Endothelial cell of umbilical vein (primary cell): Measurements from ENCODE around the gene CEP57L1. TPM values are rescaled to one million over a fixed set of nuclear protein-coding genes. Genes with fewer than 3 reads are reported as not detected.

Experiments
- BruUV-seq: library from RNA; stranded (reverse); fragments of 400-500 nt; replicated peaks from 2 replicates; lab custom pipeline; 2021; lab: Mats Ljungman, UMichigan
- CTCF ChIA-PET: fragments of 300-600, 350-600 bp; sonication (Branson Sonifier 250); formaldehyde crosslinking; loops from one replicate; lab custom pipeline; 2021; ENCODE audit warnings: antibody characterized with exemption, inconsistent platforms; lab: Charles Lee
- POLR2A ChIA-PET: fragments of 300-600, 350-600 bp; sonication (Branson Sonifier 250); formaldehyde crosslinking; loops from one replicate; lab custom pipeline; 2021; ENCODE audit warnings: antibody characterized with exemption, inconsistent platforms; lab: Charles Lee
- DNase-seq: peaks from one replicate; pipeline ENCODE4 v3.0.0-alpha.2; 2011; ENCODE audit warnings: low read depth, low spot score
- FAIRE-seq: peaks from 2 replicates; lab custom pipeline; 2011; peaks lifted over from hg19 to GRCh38; lab: Jason Lieb, UNC
- H2AFZ ChIP-seq: 2 replicates; pipeline ENCODE4 v1.6.0; 2012; ENCODE audit warnings: low read depth, low read length, control low read depth, inconsistent platforms
- H3K27ac ChIP-seq: 2 replicates; pipeline ENCODE4 v1.5.1; 2011; ENCODE audit warnings: low read depth, mild to moderate bottlenecking, control low read depth, low read length, moderate library complexity; ENCODE audit not compliant: insufficient read depth
- H3K27me3 ChIP-seq, 2 experiments: 2 replicates each; pipeline versions ENCODE4 v1.6.0 to v1.6.1; 2011; ENCODE audit warnings: low read length in 2 of 2, mixed read lengths in 1 of 2; ENCODE audit not compliant: control insufficient read depth in 2 of 2, insufficient read depth in 2 of 2
- H3K36me3 ChIP-seq, 2 experiments: 2 replicates in 1 of 2; 3 replicates in 1 of 2; pipeline ENCODE4 v1.5.1; 2011; ENCODE audit warnings: low read length in 2 of 2, mild to moderate bottlenecking in 1 of 2, moderate library complexity in 1 of 2; ENCODE audit not compliant: control insufficient read depth in 2 of 2, insufficient read depth in 2 of 2; ENCODE audit errors: extremely low read depth in 1 of 2
- H3K4me1 ChIP-seq: 3 replicates; pipeline ENCODE4 v1.5.1; 2011; ENCODE audit warnings: mild to moderate bottlenecking, low read length; ENCODE audit not compliant: control insufficient read depth, insufficient read depth; ENCODE audit errors: extremely low read depth
- H3K4me2 ChIP-seq: 2 replicates; pipeline ENCODE4 v1.6.1; 2011; ENCODE audit warnings: low read length, control low read depth, mixed read lengths; ENCODE audit not compliant: insufficient read depth
- H3K4me3 ChIP-seq, 3 experiments: fragments of 200-600 bp in 1 of 3; sonication (generic), shearing (Covaris generic) in 1 of 3; replicated peaks in 1 of 3; 2 replicates each; pipeline ENCODE4 v1.5.1; 2011 to 2016; ENCODE audit warnings: control low read depth in 3 of 3, low read length in 3 of 3, mild to moderate bottlenecking in 2 of 3, inconsistent platforms in 1 of 3, low read depth in 1 of 3, moderate library complexity in 1 of 3; ENCODE audit not compliant: insufficient read depth in 1 of 3
- H3K79me2 ChIP-seq: 2 replicates; pipeline ENCODE4 v1.6.0; 2012; ENCODE audit warnings: low read length, inconsistent platforms; ENCODE audit not compliant: control insufficient read depth, insufficient read depth
- H3K9ac ChIP-seq: replicated peaks from 2 replicates; pipeline ENCODE3; 2011; ENCODE audit warnings: low read length, control low read depth; ENCODE audit not compliant: insufficient read depth; ENCODE audit errors: extremely low read depth
- H3K9me1 ChIP-seq: replicated peaks from 3 replicates; pipeline ENCODE4 v1.6.0; 2011; ENCODE audit warnings: mild to moderate bottlenecking, low read length; ENCODE audit not compliant: control insufficient read depth, insufficient read depth; ENCODE audit errors: extremely low read depth
- H3K9me3 ChIP-seq: replicated peaks from 2 replicates; pipeline ENCODE4 v1.5.1; 2012; ENCODE audit warnings: low read length, inconsistent platforms; ENCODE audit not compliant: control insufficient read depth, insufficient read depth
- H4K20me1 ChIP-seq: replicated peaks from 2 replicates; pipeline ENCODE3; 2011; ENCODE audit warnings: mild to moderate bottlenecking, low read length; ENCODE audit not compliant: control insufficient read depth, insufficient read depth; ENCODE audit errors: extremely low read depth
- EZH2 ChIP-seq: IDR thresholded peaks from 2 replicates; pipeline ENCODE4 v1.6.1; 2012; ENCODE audit warnings: borderline replicate concordance, low read depth, mild to moderate bottlenecking, moderate library complexity, low read length, inconsistent platforms; ENCODE audit not compliant: severe bottlenecking
- FOS ChIP-seq: IDR thresholded peaks from 2 replicates; pipeline ENCODE4 v1.6.1; 2011; ENCODE audit warnings: mild to moderate bottlenecking, low read length, moderate library complexity, borderline replicate concordance; ENCODE audit not compliant: insufficient read depth
- GATA2 ChIP-seq: IDR thresholded peaks from 2 replicates; pipeline ENCODE4 v1.7.0; 2011; ENCODE audit warnings: low read depth, mild to moderate bottlenecking, moderate library complexity, mixed read lengths, low read length; ENCODE audit not compliant: insufficient read length, insufficient read depth
- JUN ChIP-seq: IDR thresholded peaks from 2 replicates; pipeline ENCODE4 v1.6.1; 2011; ENCODE audit warnings: borderline replicate concordance, low read depth; ENCODE audit not compliant: insufficient read length, insufficient read depth
- MYC ChIP-seq: IDR thresholded peaks from one replicate; pipeline ENCODE4 v1.6.1; 2011; ENCODE audit warnings: mild to moderate bottlenecking, low read depth, low read length
- POLR2A ChIP-seq: IDR thresholded peaks from 2 replicates; pipeline ENCODE4 v1.6.1; 2012; ENCODE audit warnings: low read depth, mild to moderate bottlenecking, control low read depth, low read length
- POLR2AphosphoS5 ChIP-seq: IDR thresholded peaks from 2 replicates; pipeline ENCODE4 v1.6.1; 2012; ENCODE audit warnings: low read depth, mild to moderate bottlenecking, control low read depth, low read length, moderate library complexity; ENCODE audit not compliant: insufficient read depth
- dilution Hi-C: fragments of 300-500 bp; cut with MboI; formaldehyde crosslinking; loops from one replicate; pipeline ENCODE4 v1.15.0; 2019; ENCODE audit warnings: low sequenced_read_pairs; ENCODE audit not compliant: extremely low pct_ligation_motif_present
- intact Hi-C: fragments of 100-400 bp; cut with micrococcal nuclease; formaldehyde crosslinking; loops from one replicate; pipeline ENCODE4 v1.10.0; 2022
- polyA plus RNA-seq, 4 experiments: library from polyadenylated mRNA; depleted of rRNA in 3 of 4; stranded (reverse) in 3 of 4; unstranded in 1 of 4; fragments of >200 nt; gene quantifications; 2 replicates each; pipeline versions ENCODE4 v1.2.1 to v1.2.3, GENCODE V29; 2011 to 2012; ENCODE audit warnings: missing spikeins in 1 of 4
- total RNA-seq: library from RNA; stranded (reverse); gene quantifications from 2 replicates; pipeline ENCODE4 v1.2.3, GENCODE V29; 2021
- TF ChIP-seq, protein P1 (sequence below): IDR thresholded peaks from 2 replicates; pipeline ENCODE4 v1.6.1; 2011; ENCODE audit not compliant: insufficient read depth, insufficient read length
- TF ChIP-seq, protein P2 (sequence below), 2 donors: IDR thresholded peaks; 1 replicate in 1 of 2; 2 replicates in 1 of 2; pipeline ENCODE4 v1.5.1; 2011; ENCODE audit warnings: low read length in 2 of 2, mild to moderate bottlenecking in 2 of 2, moderate library complexity in 2 of 2, control low read depth in 1 of 2, inconsistent platforms in 1 of 2, low read depth in 1 of 2; ENCODE audit not compliant: insufficient read depth in 1 of 2; ENCODE audit errors: extremely low read depth in 1 of 2

Gene CEP57L1
- total and polyA plus RNA-seq, 2 donors (not counting 3 experiments of a cell fraction or from before 2014, with no cell fraction given): 7.8 to 20.9 TPM

DNA sequence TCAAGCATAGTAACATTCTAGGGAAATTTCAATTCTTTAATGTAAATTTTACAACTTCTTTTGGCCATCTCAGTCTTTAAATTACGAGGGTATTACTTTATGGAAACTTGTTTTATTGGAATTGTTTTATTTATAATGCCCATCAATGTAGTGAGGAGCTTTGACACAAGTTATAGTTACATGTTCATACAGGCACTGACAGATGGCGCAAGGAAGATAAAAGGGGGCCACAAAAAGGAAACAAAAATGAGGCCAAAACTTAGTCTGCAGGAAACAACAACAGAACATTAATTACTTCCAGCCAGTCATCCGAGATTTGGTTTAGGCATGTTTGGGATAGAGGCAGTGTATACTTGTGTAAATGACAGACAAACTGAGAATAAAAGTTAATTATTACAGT, 18.9 kb upstream of the CEP57L1 start:
- intact Hi-C loops: no loop called here
- no peak overlapping the region for H3K4me3 ChIP-seq
- DNase-seq: peak; percentile 28
- peaks cover 5% of the 10 kb centered on the region for H3K4me1 ChIP-seq
- ChIA-PET POLR2A (no interaction called here), CTCF (interaction anchor here (1.3 to 7.7 kb wide), 3 partner anchors 182 to 533 kb away, joined by 6 to 159 read pairs (median 52); no protein-coding TSS in a partner anchor)
- no peak overlapping the region for H2AFZ ChIP-seq
- H3K9ac ChIP-seq: no peak overlapping the region
- no peaks in the 10 kb centered on the region for H4K20me1 ChIP-seq
- no peaks in the 10 kb centered on the region for H3K9me1 ChIP-seq
- H3K9me3 ChIP-seq: no peaks in the 10 kb centered on the region
- no peaks in the 10 kb centered on the region for H3K79me2 ChIP-seq
- no TSS peak for BruUV-seq
- no peak for FAIRE-seq
- H3K36me3 ChIP-seq: no peaks in the 10 kb centered on the region
- dilution Hi-C loops: no loop called here
- H3K4me2 ChIP-seq: no peak overlapping the region
- TF ChIP-seq FOS: no peak
- no peak for TF ChIP-seq JUN
- no peak for TF ChIP-seq MYC
- TF ChIP-seq POLR2A: no peak
- TF ChIP-seq POLR2AphosphoS5: no peak
- TF ChIP-seq EZH2: no peak
- TF ChIP-seq, protein P1, sequence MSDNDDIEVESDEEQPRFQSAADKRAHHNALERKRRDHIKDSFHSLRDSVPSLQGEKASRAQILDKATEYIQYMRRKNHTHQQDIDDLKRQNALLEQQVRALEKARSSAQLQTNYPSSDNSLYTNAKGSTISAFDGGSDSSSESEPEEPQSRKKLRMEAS: no peak
- TF ChIP-seq GATA2: no peak
- TF ChIP-seq, protein P2, sequence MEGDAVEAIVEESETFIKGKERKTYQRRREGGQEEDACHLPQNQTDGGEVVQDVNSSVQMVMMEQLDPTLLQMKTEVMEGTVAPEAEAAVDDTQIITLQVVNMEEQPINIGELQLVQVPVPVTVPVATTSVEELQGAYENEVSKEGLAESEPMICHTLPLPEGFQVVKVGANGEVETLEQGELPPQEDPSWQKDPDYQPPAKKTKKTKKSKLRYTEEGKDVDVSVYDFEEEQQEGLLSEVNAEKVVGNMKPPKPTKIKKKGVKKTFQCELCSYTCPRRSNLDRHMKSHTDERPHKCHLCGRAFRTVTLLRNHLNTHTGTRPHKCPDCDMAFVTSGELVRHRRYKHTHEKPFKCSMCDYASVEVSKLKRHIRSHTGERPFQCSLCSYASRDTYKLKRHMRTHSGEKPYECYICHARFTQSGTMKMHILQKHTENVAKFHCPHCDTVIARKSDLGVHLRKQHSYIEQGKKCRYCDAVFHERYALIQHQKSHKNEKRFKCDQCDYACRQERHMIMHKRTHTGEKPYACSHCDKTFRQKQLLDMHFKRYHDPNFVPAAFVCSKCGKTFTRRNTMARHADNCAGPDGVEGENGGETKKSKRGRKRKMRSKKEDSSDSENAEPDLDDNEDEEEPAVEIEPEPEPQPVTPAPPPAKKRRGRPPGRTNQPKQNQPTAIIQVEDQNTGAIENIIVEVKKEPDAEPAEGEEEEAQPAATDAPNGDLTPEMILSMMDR (IDR thresholded peaks at IDR 0.05; ENCODE audit: extremely low read depth in 1 of 2, insufficient read depth in 1 of 2, low read depth in 1 of 2, low read length in 2 of 2): no peak
- H3K27me3 ChIP-seq: no peaks in the 10 kb centered on the region
- H3K27ac ChIP-seq: no peak overlapping the region
